ENCODE data around the gene DISP3.

The DISP3 gene

GRCh38 chr1:11538886-11539285, 59.9 kb downstream of the DISP3 start:
- TF ChIP-seq, protein P1, sequence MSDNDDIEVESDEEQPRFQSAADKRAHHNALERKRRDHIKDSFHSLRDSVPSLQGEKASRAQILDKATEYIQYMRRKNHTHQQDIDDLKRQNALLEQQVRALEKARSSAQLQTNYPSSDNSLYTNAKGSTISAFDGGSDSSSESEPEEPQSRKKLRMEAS (IDR thresholded peaks at IDR 0.05; ENCODE audit: low read depth, low read length), result no peak
- TF ChIP-seq POLR2A (IDR thresholded peaks at IDR 0.05; ENCODE audit: extremely low read depth, insufficient read length) (no peak), MYC (IDR thresholded peaks at IDR 0.05; ENCODE audit: low read depth, low read length) (no peak)
- TF ChIP-seq, protein P2, sequence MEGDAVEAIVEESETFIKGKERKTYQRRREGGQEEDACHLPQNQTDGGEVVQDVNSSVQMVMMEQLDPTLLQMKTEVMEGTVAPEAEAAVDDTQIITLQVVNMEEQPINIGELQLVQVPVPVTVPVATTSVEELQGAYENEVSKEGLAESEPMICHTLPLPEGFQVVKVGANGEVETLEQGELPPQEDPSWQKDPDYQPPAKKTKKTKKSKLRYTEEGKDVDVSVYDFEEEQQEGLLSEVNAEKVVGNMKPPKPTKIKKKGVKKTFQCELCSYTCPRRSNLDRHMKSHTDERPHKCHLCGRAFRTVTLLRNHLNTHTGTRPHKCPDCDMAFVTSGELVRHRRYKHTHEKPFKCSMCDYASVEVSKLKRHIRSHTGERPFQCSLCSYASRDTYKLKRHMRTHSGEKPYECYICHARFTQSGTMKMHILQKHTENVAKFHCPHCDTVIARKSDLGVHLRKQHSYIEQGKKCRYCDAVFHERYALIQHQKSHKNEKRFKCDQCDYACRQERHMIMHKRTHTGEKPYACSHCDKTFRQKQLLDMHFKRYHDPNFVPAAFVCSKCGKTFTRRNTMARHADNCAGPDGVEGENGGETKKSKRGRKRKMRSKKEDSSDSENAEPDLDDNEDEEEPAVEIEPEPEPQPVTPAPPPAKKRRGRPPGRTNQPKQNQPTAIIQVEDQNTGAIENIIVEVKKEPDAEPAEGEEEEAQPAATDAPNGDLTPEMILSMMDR (IDR thresholded peaks at IDR 0.05; ENCODE audit: low read depth, low read length), result no peak
- H3K4me3 ChIP-seq (ENCODE audit: low read depth, low read length), result no peak overlapping the region
- DNase-seq (ENCODE audit: low read depth), result no peak

GRCh38 chr1:11539850-11540772, 61.2 kb downstream of the DISP3 start:
- TF ChIP-seq, protein P2 (IDR thresholded peaks at IDR 0.05; ENCODE audit: low read depth, low read length), result no peak
- TF ChIP-seq, protein P1 (IDR thresholded peaks at IDR 0.05; ENCODE audit: low read depth, low read length), result no peak
- no peak for TF ChIP-seq POLR2A (IDR thresholded peaks at IDR 0.05; ENCODE audit: extremely low read depth, insufficient read length)
- no peak for TF ChIP-seq MYC (IDR thresholded peaks at IDR 0.05; ENCODE audit: low read depth, low read length)
- no peak for DNase-seq (ENCODE audit: low read depth)
- no peak overlapping the region for H3K4me3 ChIP-seq (ENCODE audit: low read depth, low read length)

DNA sequence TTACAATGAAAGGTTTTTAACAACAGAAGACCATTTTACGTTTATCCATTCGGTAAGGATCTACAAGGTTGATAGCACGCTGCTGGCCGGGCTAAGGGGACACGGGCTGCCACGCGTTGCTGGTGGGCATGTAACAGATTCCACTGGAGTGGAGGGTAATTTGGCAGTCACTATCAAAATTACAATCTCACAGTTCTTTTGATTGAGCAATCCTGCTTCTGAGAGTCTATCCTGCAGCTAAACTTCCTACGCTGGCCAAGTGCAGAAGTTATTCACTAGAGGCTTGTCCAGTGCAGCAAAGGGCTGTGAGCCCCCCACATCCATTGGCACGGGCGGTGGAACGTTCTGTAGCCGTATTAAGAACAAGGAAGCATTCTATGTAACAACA, 61.8 kb downstream of the DISP3 start:
- DNase-seq (ENCODE audit: low read depth), result no peak
- TF ChIP-seq, protein P1 (IDR thresholded peaks at IDR 0.05; ENCODE audit: low read depth, low read length), result no peak
- TF ChIP-seq POLR2A (IDR thresholded peaks at IDR 0.05; ENCODE audit: extremely low read depth, insufficient read length), result no peak
- TF ChIP-seq, protein P2 (IDR thresholded peaks at IDR 0.05; ENCODE audit: low read depth, low read length), result no peak
- no peak for TF ChIP-seq MYC (IDR thresholded peaks at IDR 0.05; ENCODE audit: low read depth, low read length)
- no peak overlapping the region for H3K4me3 ChIP-seq (ENCODE audit: low read depth, low read length)

- DNase-seq (ENCODE audit: low read depth), result no peak
- H3K4me3 ChIP-seq (ENCODE audit: low read depth, low read length), result no peak overlapping the region
- no peak for TF ChIP-seq POLR2A (IDR thresholded peaks at IDR 0.05; ENCODE audit: extremely low read depth, insufficient read length)
- TF ChIP-seq, protein P2 (IDR thresholded peaks at IDR 0.05; ENCODE audit: low read depth, low read length), result no peak
Measured at GRCh38 chr1:11541236-11541635, 62.3 kb downstream of the DISP3 start.

- no peak for DNase-seq (ENCODE audit: low read depth)
- H3K4me3 ChIP-seq (ENCODE audit: low read depth, low read length), result no peak overlapping the region
- TF ChIP-seq, protein P1 (IDR thresholded peaks at IDR 0.05; ENCODE audit: low read depth, low read length), result no peak
- TF ChIP-seq POLR2A (IDR thresholded peaks at IDR 0.05; ENCODE audit: extremely low read depth, insufficient read length) (no peak), MYC (IDR thresholded peaks at IDR 0.05; ENCODE audit: low read depth, low read length) (no peak)
- TF ChIP-seq, protein P2 (IDR thresholded peaks at IDR 0.05; ENCODE audit: low read depth, low read length), result no peak
Measured at GRCh38 chr1:11541956-11542355, 63.0 kb downstream of the DISP3 start.

Data from NB4 (cell line).